GM23248 (cell line): Measurements from ENCODE around the gene PPP4R3A.

Experiments
- EZH2 ChIP-seq: fragments of 200-600 bp; sonication (generic); IDR thresholded peaks from 2 replicates; pipeline ENCODE4 v1.6.1; 2018; ENCODE audit warnings: antibody characterized with exemption, mild to moderate bottlenecking; ENCODE audit not compliant: insufficient read depth, poor library complexity, severe bottlenecking
- EZH2phosphoT487 ChIP-seq: fragments of 200-600 bp; sonication (generic); IDR thresholded peaks from 2 replicates; pipeline ENCODE4 v1.6.1; 2018; ENCODE audit warnings: antibody characterized with exemption, moderate library complexity, mild to moderate bottlenecking, low read depth; ENCODE audit not compliant: insufficient read depth

- TF ChIP-seq EZH2phosphoT487 (no peak), EZH2 (no peak)
These were observed 32.7 kb downstream of the PPP4R3A start for GRCh38 chr14:91477388-91477787.
